H1 (cell line): ENCODE data around the gene CMSS1. TPM values are rescaled to one million over a fixed set of nuclear protein-coding genes. Genes with fewer than 3 reads are reported as not detected.

Source experiments
- CTCF ChIA-PET: fragments of 300-600 bp; sonication (Branson Sonifier 250); formaldehyde crosslinking; loops from one replicate; lab custom pipeline; 2021; ENCODE audit not compliant: partially characterized antibody; lab: Charles Lee
- POLR2A ChIA-PET: fragments of 300-600 bp; sonication (Branson Sonifier 250); formaldehyde crosslinking; loops from one replicate; lab custom pipeline; 2021; ENCODE audit warnings: inconsistent platforms; ENCODE audit not compliant: partially characterized antibody; lab: Charles Lee
- DNase-seq, 2 experiments: peaks; one replicate each; pipeline versions ENCODE4 v3.0.0 to v3.0.0-alpha.2; 2010 to 2022; ENCODE audit warnings: low spot score in 2 of 2, low read depth in 1 of 2, mixed read lengths in 1 of 2
- FAIRE-seq: peaks from 2 replicates; lab custom pipeline; 2011; peaks lifted over from hg19 to GRCh38; lab: Jason Lieb, UNC
- H2AFZ ChIP-seq: 2 replicates; pipeline ENCODE4 v1.8.1; 2012; ENCODE audit warnings: low read length, inconsistent platforms
- H2AK5ac ChIP-seq: 2 replicates; pipeline ENCODE4 v1.6.1; 2013; ENCODE audit warnings: low read depth, low read length
- H2BK120ac ChIP-seq: replicated peaks from 2 replicates; pipeline ENCODE3; 2013; ENCODE audit warnings: low read depth, low read length, inconsistent platforms
- H2BK12ac ChIP-seq: 2 replicates; pipeline ENCODE4 v1.6.1; 2013; ENCODE audit warnings: low read depth, low read length
- H2BK15ac ChIP-seq: 2 replicates; pipeline ENCODE4 v1.6.1; 2013; ENCODE audit warnings: low read length
- H2BK20ac ChIP-seq: 2 replicates; pipeline ENCODE4 v1.6.1; 2013; ENCODE audit warnings: low read length
- H2BK5ac ChIP-seq: 2 replicates; pipeline ENCODE4 v1.6.1; 2013; ENCODE audit warnings: low read depth, low read length
- H3K14ac ChIP-seq: 2 replicates; pipeline ENCODE4 v1.6.1; 2013; ENCODE audit warnings: inconsistent platforms; ENCODE audit not compliant: insufficient read length
- H3K18ac ChIP-seq: 2 replicates; pipeline ENCODE4 v1.6.1; 2013; ENCODE audit warnings: low read length; ENCODE audit errors: extremely low read depth
- H3K23ac ChIP-seq: 2 replicates; pipeline ENCODE4 v1.6.1; 2013; ENCODE audit warnings: inconsistent platforms; ENCODE audit not compliant: insufficient read length
- H3K23me2 ChIP-seq: 2 replicates; pipeline ENCODE4 v1.6.1; 2013; ENCODE audit warnings: low read depth, low read length
- H3K27ac ChIP-seq: 2 replicates; pipeline ENCODE4 v1.6.1; 2011; ENCODE audit warnings: low read depth, low read length, inconsistent platforms
- H3K27me3 ChIP-seq, 4 experiments: replicated peaks in 1 of 4; 1 replicate in 1 of 4; 2 replicates in 3 of 4; pipeline versions ENCODE4 v1.6.1 to v1.8.1; 2011 to 2013; ENCODE audit warnings: low read length in 3 of 4, mild to moderate bottlenecking in 3 of 4, inconsistent platforms in 2 of 4, mixed read lengths in 2 of 4, moderate library complexity in 1 of 4; ENCODE audit not compliant: control insufficient read depth in 3 of 4, insufficient read depth in 3 of 4; ENCODE audit errors: extremely low read depth in 1 of 4
- H3K36me3 ChIP-seq, 4 experiments: 2 replicates each; pipeline versions ENCODE4 v1.6.1 to v1.8.1; 2011 to 2013; ENCODE audit warnings: mild to moderate bottlenecking in 4 of 4, low read length in 3 of 4, moderate library complexity in 2 of 4, control low read depth in 1 of 4, inconsistent platforms in 1 of 4; ENCODE audit not compliant: insufficient read depth in 4 of 4, control insufficient read depth in 2 of 4
- H3K4ac ChIP-seq: replicated peaks from 2 replicates; pipeline ENCODE3; 2013; ENCODE audit warnings: low read length, low read depth, mixed read lengths, inconsistent platforms; ENCODE audit not compliant: insufficient read length
- H3K4me1 ChIP-seq, 4 experiments: replicated peaks in 1 of 4; 1 replicate in 1 of 4; 2 replicates in 3 of 4; pipeline versions ENCODE4 v1.6.1 to v1.8.1; 2011 to 2013; ENCODE audit warnings: low read length in 3 of 4, inconsistent platforms in 2 of 4, mixed read lengths in 1 of 4; ENCODE audit not compliant: insufficient read depth in 4 of 4, control insufficient read depth in 3 of 4
- H3K4me2 ChIP-seq, 2 experiments: 2 replicates each; pipeline versions ENCODE4 v1.6.1 to v1.8.1; 2011 to 2013; ENCODE audit warnings: low read depth in 2 of 2, low read length in 2 of 2, control low read depth in 1 of 2, inconsistent platforms in 1 of 2, mild to moderate bottlenecking in 1 of 2; ENCODE audit not compliant: insufficient read depth in 1 of 2
- H3K4me3 ChIP-seq, 4 experiments: fragments of 200-600, 300-600 bp in 1 of 4; sonication (generic), shearing (Covaris generic), sonication (Bioruptor Twin) in 1 of 4; 2 replicates each; pipeline versions ENCODE4 v1.5.1 to v1.8.1; 2011 to 2016; ENCODE audit warnings: low read length in 4 of 4, low read depth in 3 of 4, control low read depth in 2 of 4, inconsistent platforms in 2 of 4, mild to moderate bottlenecking in 2 of 4, mixed read lengths in 1 of 4, moderate library complexity in 1 of 4; ENCODE audit not compliant: insufficient read depth in 2 of 4; ENCODE audit errors: extremely low read depth in 1 of 4
- H3K56ac ChIP-seq: replicated peaks from 2 replicates; pipeline ENCODE3; 2013; ENCODE audit warnings: low read depth, mild to moderate bottlenecking, mixed read lengths, low read length, inconsistent platforms; ENCODE audit not compliant: insufficient read length
- H3K79me1 ChIP-seq: 2 replicates; pipeline ENCODE4 v1.6.1; 2013; ENCODE audit warnings: low read depth, low read length, control low read depth
- H3K79me2 ChIP-seq, 2 experiments: 2 replicates each; pipeline versions ENCODE4 v1.6.1 to v1.8.1; 2012 to 2013; ENCODE audit warnings: low read length in 2 of 2, mild to moderate bottlenecking in 2 of 2, inconsistent platforms in 1 of 2; ENCODE audit not compliant: insufficient read depth in 2 of 2, control insufficient read depth in 1 of 2
- H3K9ac ChIP-seq, 4 experiments: replicated peaks in 1 of 4; 1 replicate in 1 of 4; 2 replicates in 3 of 4; pipeline versions ENCODE4 v1.6.1 to v1.8.1; 2011 to 2013; ENCODE audit warnings: low read depth in 3 of 4, low read length in 3 of 4, control low read depth in 2 of 4, mild to moderate bottlenecking in 2 of 4, moderate library complexity in 2 of 4, inconsistent platforms in 1 of 4; ENCODE audit errors: extremely low read depth in 1 of 4
- H3K9me3 ChIP-seq, 2 experiments: 2 replicates each; pipeline versions ENCODE4 v1.6.1 to v1.8.1; 2012 to 2013; ENCODE audit warnings: mild to moderate bottlenecking in 2 of 2, moderate library complexity in 2 of 2, control low read depth in 1 of 2, inconsistent platforms in 1 of 2, low read depth in 1 of 2, low read length in 1 of 2, mixed read lengths in 1 of 2; ENCODE audit not compliant: insufficient read depth in 2 of 2
- H4K20me1 ChIP-seq, 2 experiments: replicated peaks in 1 of 2; 2 replicates each; pipeline versions ENCODE3 to v1.8.1; 2011 to 2013; ENCODE audit warnings: inconsistent platforms in 2 of 2, low read length in 2 of 2, mild to moderate bottlenecking in 1 of 2; ENCODE audit not compliant: insufficient read depth in 2 of 2, control insufficient read depth in 1 of 2
- H4K5ac ChIP-seq: 2 replicates; pipeline ENCODE4 v1.6.1; 2013; ENCODE audit warnings: low read length, low read depth, mixed read lengths, inconsistent platforms; ENCODE audit not compliant: insufficient read length
- H4K8ac ChIP-seq: 2 replicates; pipeline ENCODE4 v1.8.0; 2013; ENCODE audit warnings: mild to moderate bottlenecking, moderate library complexity, low read length, inconsistent platforms; ENCODE audit not compliant: insufficient read depth; ENCODE audit errors: extremely low read depth
- H4K91ac ChIP-seq: replicated peaks from 2 replicates; pipeline ENCODE3; 2013; ENCODE audit warnings: low read length, mixed read lengths, inconsistent platforms; ENCODE audit not compliant: insufficient read length
- BCL11A ChIP-seq, 2 experiments: IDR thresholded peaks; one replicate each; pipeline ENCODE4 v1.6.1; 2011; ENCODE audit warnings: low read depth in 2 of 2, low read length in 2 of 2, mild to moderate bottlenecking in 2 of 2
- CBX5 ChIP-seq: fragments of 300-800, 300-1000 bp; sonication (generic); IDR thresholded peaks from 2 replicates; pipeline ENCODE4 v1.7.1; 2016; ENCODE audit warnings: antibody characterized with exemption, low read length, low read depth
- CHD1 ChIP-seq: IDR thresholded peaks from 2 replicates; pipeline ENCODE4 v1.6.1; 2012; ENCODE audit warnings: low read depth, low read length, improper control_type of control experiment
- GTF2F1 ChIP-seq: IDR thresholded peaks from 2 replicates; pipeline ENCODE4 v1.6.1; 2012; ENCODE audit warnings: low read depth, low read length, improper control_type of control experiment, borderline replicate concordance
- KDM4A ChIP-seq: IDR thresholded peaks from one replicate; pipeline ENCODE4 v1.7.1; 2012; ENCODE audit warnings: low read depth, mild to moderate bottlenecking, moderate library complexity, low read length, inconsistent platforms; ENCODE audit not compliant: severe bottlenecking
- PHF8 ChIP-seq: fragments of 200-600 bp; sonication (generic); conservative IDR thresholded peaks from 2 replicates; pipeline ENCODE4 v1.7.1; 2012; ENCODE audit warnings: low read depth, mild to moderate bottlenecking, inconsistent platforms, low read length, moderate library complexity
- RXRA ChIP-seq: IDR thresholded peaks from 2 replicates; pipeline ENCODE4 v1.6.1; 2011; ENCODE audit warnings: low read depth, mild to moderate bottlenecking, low read length, moderate library complexity; ENCODE audit not compliant: insufficient read depth
- SIRT6 ChIP-seq: IDR thresholded peaks from one replicate; pipeline ENCODE4 v1.7.1; 2012; ENCODE audit warnings: low read length, inconsistent platforms
- SP4 ChIP-seq: IDR thresholded peaks from 2 replicates; pipeline ENCODE4 v1.6.1; 2012; ENCODE audit warnings: low read length, inconsistent platforms
- TAF1 ChIP-seq: IDR thresholded peaks from 2 replicates; pipeline ENCODE4 v1.6.1; 2011; ENCODE audit warnings: mild to moderate bottlenecking, low read depth, low read length
- TAF7 ChIP-seq: optimal IDR thresholded peaks from 2 replicates; pipeline ENCODE3; 2011; ENCODE audit warnings: low read depth, mild to moderate bottlenecking, inconsistent platforms, low read length, moderate library complexity, borderline replicate concordance
- TCF12 ChIP-seq: IDR thresholded peaks from 2 replicates; pipeline ENCODE4 v1.6.1; 2011; ENCODE audit warnings: low read depth, mild to moderate bottlenecking, low read length
- WGBS, 2 experiments: shearing (Covaris generic) in 1 of 2; methylation state at CpG; one replicate each; pipeline versions ENCODE4 v1.1.6 to v1.1.7; 2013 to 2015; ENCODE audit warnings: low lambda C conversion rate in 2 of 2, mixed read lengths in 2 of 2, inconsistent platforms in 1 of 2, low coverage in 1 of 2, missing lambda C conversion rate in 1 of 2; ENCODE audit not compliant: insufficient replicate concordance in 2 of 2, insufficient coverage in 1 of 2, insufficient read length in 1 of 2; ENCODE audit errors: extremely low coverage in 1 of 2, missing lambda C conversion rate in 1 of 2; 5-methylcytosine and 5-hydroxymethylcytosine counted together
- polyA plus RNA-seq, 7 experiments: library from polyadenylated mRNA; depleted of rRNA in 3 of 7; stranded (reverse) in 5 of 7; unstranded in 2 of 7; fragments of >200 nt in 5 of 7; fragments of 200-250 nt in 2 of 7; gene quantifications; 1 replicate in 5 of 7; 2 replicates in 1 of 7; 4 replicates in 1 of 7; pipeline versions ENCODE4 v1.2.1 to v1.2.3, GENCODE V29; 2011 to 2013; ENCODE audit warnings: missing spikeins in 2 of 7, mixed read lengths in 2 of 7
- total RNA-seq: library from RNA; stranded (reverse); fragmentation: NEBNext Ultra II Directional; extraction: Animal tissue kit (Norgen Biotek cat#: 25700); gene quantifications from 2 replicates; pipeline ENCODE4 v1.2.1, GENCODE V29; 2021
- TF ChIP-seq, protein P1 (sequence below): IDR thresholded peaks from 2 replicates; pipeline ENCODE4 v1.6.1; 2011; ENCODE audit warnings: low read depth, mild to moderate bottlenecking, low read length; ENCODE audit not compliant: insufficient read depth

The CMSS1 gene
- total and polyA plus RNA-seq, 2 of the 8 experiments (the other 6 are each of a cell fraction or from before 2014, with no cell fraction given), result 15.2 to 75.1 TPM

DNA sequence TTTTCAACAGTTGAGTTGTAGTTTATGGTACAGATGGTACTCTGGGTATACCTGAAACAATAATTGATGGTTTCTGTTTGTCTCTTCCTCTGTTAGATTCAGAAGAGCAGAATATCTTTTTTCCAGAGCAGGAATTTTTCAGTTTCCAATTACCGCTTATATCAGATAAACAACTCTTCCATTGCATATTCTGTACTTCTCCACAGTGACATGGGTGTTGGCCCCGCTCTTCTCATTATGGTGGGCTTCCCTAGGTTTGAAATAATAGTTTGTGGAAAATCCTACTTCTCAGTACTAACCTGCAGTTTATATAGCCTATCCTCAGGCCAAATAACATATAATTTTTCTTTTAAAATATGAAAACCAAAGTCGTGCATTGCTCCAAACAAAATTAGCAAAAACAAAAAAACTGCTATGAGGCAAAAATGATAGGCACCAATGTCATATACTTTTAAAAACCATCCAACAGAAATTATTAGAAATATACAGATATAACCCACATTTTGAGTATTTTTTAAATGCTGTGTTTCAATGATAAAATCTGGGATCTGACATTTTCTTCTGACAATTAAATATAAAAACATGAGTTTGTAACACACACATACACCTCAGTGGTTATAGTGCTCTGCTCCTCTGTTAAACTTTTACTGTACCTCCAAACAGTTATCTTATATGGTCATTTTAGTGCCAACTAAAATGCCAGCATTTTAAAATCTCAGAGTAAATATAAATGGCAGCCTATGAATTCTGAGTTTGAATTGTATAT is 56.8 kb downstream of the CMSS1 start:
- Histone ChIP-seq H2BK5ac (no peak overlapping the region), H2BK120ac (no peak overlapping the region), H3K79me1 (no peaks in the 10 kb centered on the region), H3K27me3 (peaks cover 18 to 64% (median 42%) of the 10 kb centered on the region in 4 experiments), H4K5ac (no peak overlapping the region), H2AFZ (no peak overlapping the region), H3K23ac (no peak overlapping the region), H3K9me3 (no peaks in the 10 kb centered on the region), H4K91ac (no peak overlapping the region), H3K4me2 (no peak overlapping the region; a peak in 1 of 4 replicates), H2BK20ac (no peak overlapping the region), H3K4ac (no peak overlapping the region), H3K4me3 (no peak overlapping the region), H4K8ac (no peak overlapping the region), H3K9ac (no peak overlapping the region), H3K36me3 (no peaks in the 10 kb centered on the region), H3K14ac (no peak overlapping the region), H3K4me1 (peaks cover 0 to 2% (median under 1%) of the 10 kb centered on the region in 4 experiments; a peak in 4 of 7 replicates), H2AK5ac (no peak overlapping the region), H2BK12ac (no peak overlapping the region), H3K27ac (no peak overlapping the region), H3K79me2 (no peaks in the 10 kb centered on the region), H2BK15ac (no peak overlapping the region), H4K20me1 (peaks cover 13 to 15% of the 10 kb centered on the region in 2 experiments), H3K18ac (no peak overlapping the region), H3K23me2 (peaks cover 4% of the 10 kb centered on the region), H3K56ac (no peak overlapping the region)
- POLR2A ChIA-PET, result no interaction called here
- DNase-seq (no peak), FAIRE-seq (no peak)
- 85% methylated on average over 3 of the region's 3 CpGs; no CpG with 5 or more reads in 1 of the 2 experiments for WGBS, 2 experiments
- CTCF ChIA-PET, result interaction anchor here (0.6 kb wide), 1 partner anchor 1622 kb away, joined by 3 read pairs; no protein-coding TSS in a partner anchor
- TF ChIP-seq PHF8, result no peak
- no peak for TF ChIP-seq RXRA
- TF ChIP-seq, protein P1, sequence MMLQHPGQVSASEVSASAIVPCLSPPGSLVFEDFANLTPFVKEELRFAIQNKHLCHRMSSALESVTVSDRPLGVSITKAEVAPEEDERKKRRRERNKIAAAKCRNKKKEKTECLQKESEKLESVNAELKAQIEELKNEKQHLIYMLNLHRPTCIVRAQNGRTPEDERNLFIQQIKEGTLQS, result no peak
- TF ChIP-seq BCL11A (IDR thresholded peaks at IDR 0.05; ENCODE audit: low read depth in 2 of 2, low read length in 2 of 2), result no peak
- TF ChIP-seq SIRT6, result no peak
- no peak for TF ChIP-seq CHD1
- no peak for TF ChIP-seq TAF1
- TF ChIP-seq KDM4A, result no peak
- TF ChIP-seq GTF2F1, result no peak
- no peak for TF ChIP-seq CBX5
- no peak for TF ChIP-seq TAF7
- no peak for TF ChIP-seq SP4
- TF ChIP-seq TCF12, result no peak
